GM18520 (cell line): Measurements from ENCODE around the gene ZNF500.
"Not testable (repeated sequence)": the region's sequence is repeated elsewhere in the genome, so short reads cannot be mapped to it uniquely, and the experiment has no call there.

ENCODE experiments used
- ATAC-seq: cut with Tn5 transposase; IDR thresholded peaks from one replicate; pipeline ENCODE4 v1.9.1; 2021; ENCODE audit not compliant: unreplicated experiment

ZNF500 gene

DNA sequence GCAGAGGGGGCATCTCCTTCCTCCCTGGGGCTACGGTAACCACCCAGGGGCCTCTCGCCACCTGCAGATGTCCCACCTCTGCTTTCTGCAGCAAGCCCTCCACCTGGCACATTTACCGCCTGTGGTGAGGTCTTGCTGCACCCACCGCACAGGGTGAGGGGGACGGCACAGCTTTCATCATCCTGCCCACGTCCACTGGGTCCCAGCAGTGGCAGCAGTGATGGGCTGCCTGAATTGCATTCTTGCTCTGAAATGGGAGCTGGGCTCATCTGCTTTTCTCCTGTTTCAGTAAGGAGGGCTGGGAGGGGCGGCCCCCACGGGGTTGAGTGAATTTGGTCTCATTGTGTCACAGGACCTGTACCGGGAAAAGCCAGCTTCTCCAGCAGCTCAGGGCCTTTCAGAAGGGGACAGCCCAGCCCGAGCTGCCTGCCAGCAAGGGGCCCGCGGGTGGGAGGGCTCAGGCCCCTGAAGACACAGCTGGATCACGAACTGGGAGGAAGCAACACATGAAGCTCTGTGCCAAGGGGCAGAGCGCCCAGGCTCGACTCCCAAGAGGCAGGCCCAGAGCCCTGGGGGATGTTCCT lies 19.9 kb downstream of the ZNF500 start:
- no peak for ATAC-seq

- ATAC-seq, result no peak
Measured at GRCh38 chr16:4746215-4746614, 20.7 kb downstream of the ZNF500 start.

DNA sequence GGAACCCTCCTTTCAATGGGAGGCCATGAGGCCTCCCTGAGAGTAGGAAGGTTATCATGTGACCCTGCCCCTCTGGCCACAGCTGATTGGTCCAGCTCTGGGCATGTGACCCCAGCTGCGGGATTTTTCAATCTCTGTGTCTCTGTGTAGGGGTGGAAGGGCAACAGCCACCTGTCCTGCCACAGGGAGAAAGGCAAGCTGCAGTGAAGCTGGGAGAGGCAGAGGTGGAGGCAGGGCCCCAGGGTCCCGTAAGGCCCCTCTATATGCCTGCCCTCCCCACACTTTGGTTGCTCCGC lies 21.7 kb downstream of the ZNF500 start:
- ATAC-seq, result no peak

DNA sequence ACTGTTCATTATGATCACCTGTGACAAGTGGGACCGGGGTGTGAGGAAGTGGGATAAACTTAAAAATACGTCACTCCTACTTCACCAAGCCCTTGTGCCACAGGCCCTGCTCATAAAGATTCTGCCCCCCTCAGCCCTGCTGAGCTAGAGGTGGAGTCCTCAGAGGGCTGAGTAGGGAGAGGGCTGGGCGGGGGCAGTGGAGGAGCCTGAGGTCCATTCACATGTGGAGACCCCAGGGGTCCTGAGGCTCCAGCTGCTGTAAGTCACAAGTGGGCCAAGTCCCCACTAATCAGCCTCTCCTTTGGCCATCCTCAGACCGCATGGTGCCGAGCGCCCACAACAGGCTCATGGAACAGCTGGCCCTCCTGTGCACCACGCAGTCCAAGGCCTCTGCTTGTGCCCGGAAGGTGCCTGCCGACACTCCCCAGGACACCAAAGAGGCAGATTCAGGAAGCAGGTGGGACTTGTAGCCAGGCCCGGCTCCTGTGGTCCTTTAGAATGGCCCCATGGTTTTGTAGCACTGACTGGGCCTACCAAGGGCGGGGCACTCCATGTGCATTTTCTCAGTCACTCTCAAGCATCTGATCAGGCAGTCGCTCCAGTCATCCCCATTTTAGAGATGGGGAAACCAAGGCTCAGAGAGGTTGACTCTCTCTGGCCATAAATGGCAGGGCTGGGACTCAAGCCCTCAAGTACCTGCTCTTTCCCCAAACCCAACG lies 22.2 kb downstream of the ZNF500 start:
- ATAC-seq, result no peak

GRCh38 chr16:4743226-4743878 lies 23.6 kb downstream of the ZNF500 start:
- ATAC-seq, result no peak

DNA sequence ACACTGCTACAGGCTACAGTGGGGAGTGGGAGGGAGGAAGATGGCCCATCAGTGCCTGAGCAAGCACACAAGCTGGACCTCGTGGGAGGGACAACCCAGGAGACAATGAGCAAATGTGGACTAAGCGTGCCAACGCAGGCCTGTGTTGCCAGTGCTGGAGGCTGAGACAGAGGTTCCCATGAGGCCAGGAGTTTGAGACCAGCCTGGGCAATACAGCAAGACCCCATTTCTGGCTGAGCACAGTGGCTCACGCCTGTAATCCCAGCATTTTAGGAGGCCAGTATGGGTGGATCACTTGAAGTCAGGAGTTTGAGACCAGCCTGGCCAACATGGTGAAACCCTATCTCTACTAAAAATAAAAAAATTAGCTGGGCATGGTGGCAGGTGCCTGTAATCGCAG lies 28.6 kb downstream of the ZNF500 start:
- ATAC-seq, result not testable (repeated sequence)

GRCh38 chr16:4737545-4737944 lies 29.4 kb downstream of the ZNF500 start:
- no peak for ATAC-seq

- ATAC-seq, result no peak
Measured at GRCh38 chr16:4736546-4736945, 30.4 kb downstream of the ZNF500 start.

- ATAC-seq, result peak; percentile 17
Measured at GRCh38 chr16:4734730-4735535, 32.0 kb downstream of the ZNF500 start.

DNA sequence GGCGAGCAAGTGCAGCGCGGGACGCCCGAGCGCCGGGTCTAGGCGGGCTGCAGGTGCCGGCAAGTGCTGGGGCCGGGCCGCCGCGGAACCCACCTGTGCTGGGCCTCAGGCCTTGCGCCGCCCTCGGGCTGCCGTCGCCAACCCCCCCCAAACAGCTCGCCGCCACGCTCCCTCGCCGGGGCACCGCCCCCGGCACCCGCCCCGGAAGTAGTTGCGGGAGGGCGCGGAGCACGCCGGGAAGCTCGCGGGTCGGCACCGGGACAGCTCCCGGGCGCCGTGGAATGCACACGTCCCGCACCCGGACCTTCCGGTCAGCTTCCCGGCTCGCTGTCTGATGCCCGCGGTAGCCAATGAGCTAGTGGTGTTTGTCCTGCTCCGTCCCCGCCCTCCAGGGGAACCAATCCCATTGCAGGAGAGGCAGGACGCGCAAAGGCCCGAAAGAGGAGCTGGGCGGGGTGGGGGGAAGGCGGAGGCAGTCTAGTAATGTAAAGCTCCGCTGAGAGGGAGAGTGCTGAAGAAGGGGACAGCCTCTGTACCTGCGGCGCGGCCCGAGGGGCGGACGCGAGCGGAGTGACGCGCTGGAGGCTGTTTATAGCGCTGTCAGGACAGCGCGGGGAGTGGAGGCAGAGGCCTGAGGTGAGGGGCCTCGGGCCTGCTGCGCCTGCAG lies 32.8 kb downstream of the ZNF500 start, which contains the start of the genes ANKS3 and DNAAF8:
TSS of gene ANKS3 (minus strand) at position 209 of the 667 bp plus-strand sequence. CDS start 4,122 bp downstream, outside the sequence.
TSS of gene DNAAF8 (plus strand) at position 475 of the 667 bp plus-strand sequence. CDS start 1,978 bp downstream, outside the sequence.
- ATAC-seq, result peak; percentile 85

DNA sequence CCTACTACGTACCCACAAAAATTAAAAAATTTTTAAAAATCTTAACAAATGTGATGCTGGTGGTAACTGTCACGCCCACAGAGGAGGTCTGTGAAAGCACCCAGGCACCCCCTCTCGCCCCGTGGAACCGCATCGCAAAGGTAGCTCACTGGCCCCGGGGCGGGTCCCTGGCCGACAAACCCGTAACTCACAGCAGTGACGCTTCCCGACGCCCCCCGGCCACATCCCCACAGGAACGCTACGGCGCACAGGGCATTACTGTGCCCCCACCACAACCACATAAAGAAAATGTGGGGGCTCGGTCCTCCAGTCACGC lies 33.3 kb downstream of the ZNF500 start:
- ATAC-seq, result no peak

- ATAC-seq, result no peak
Measured at GRCh38 chr16:4733211-4733742, 33.7 kb downstream of the ZNF500 start.

- ATAC-seq, result no peak
Measured at GRCh38 chr16:4729876-4730275, 37.1 kb downstream of the ZNF500 start.

DNA sequence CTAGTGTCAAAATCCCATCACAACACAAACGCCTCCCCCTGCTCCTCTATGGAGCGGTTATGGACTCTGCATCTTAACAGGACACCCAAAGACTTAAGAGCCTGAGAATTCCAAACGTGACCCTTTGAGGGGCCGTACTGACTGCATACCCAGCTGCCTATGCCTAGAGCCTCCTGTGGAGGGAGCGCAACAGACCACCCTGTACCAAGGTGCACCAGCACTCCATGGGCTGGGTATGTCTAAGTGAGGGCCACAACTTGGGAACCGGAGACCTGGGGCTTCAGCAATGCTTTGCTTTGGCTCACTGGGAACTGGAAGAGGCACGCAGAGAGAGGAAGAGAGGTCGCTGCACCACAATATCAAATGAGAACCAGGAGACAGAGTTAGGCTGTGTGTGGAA lies 38.3 kb downstream of the ZNF500 start:
- no peak for ATAC-seq

GRCh38 chr16:4726616-4727015 lies 40.3 kb downstream of the ZNF500 start:
- ATAC-seq, result no peak

- ATAC-seq, result no peak
Measured at GRCh38 chr16:4724661-4725270, 42.2 kb downstream of the ZNF500 start.

DNA sequence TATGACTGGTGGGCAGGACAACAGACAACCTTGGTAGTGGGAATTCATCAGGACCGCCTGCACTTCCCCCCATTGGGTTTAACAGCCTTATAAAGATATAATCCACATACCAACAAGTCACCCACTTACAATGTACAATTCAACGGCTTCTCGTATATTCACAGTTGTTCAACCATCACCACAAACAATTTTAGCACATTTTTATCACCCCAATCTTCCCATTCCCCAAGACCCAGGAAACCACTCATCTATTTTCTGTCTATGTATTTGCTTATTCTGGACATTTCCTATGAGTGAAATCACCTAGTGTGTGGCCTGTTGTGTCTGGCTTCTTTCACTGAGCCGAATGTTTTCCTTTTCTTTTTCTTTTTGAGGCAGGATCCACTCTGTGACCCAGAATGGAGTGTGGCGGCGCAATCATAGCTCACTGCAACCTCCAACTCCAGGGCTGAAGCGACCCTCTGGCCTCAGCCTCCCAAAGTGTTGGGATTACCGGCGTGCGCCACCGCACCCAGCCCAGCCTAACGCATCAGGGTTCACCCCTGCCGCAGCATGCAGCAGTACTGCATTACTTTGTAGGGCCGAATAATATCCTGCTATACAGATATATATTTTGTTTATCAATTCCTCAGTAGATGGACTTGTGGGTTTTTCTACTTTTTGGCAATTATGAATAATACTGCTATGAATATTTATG lies 43.7 kb downstream of the ZNF500 start:
- no peak for ATAC-seq

DNA sequence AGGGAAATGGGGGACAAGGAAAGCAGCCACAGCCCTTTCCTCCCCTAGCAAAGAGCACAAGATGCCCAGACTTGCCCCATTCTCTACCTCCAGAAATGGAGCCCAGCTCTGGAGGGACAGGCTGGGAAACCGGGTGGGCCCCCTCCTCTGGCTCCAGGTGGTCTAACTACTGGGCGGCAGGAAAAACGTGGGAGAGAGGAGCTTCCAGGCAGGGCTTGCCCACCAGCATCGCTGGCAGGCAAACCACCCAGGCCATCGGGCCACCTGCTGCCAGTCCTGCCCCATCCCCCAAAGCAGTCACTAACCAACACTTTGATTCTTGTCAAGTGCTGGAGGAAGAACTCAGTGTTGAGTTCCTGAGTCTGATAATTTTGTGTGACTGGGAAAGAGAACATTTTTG lies 48.5 kb downstream of the ZNF500 start:
- no peak for ATAC-seq

DNA sequence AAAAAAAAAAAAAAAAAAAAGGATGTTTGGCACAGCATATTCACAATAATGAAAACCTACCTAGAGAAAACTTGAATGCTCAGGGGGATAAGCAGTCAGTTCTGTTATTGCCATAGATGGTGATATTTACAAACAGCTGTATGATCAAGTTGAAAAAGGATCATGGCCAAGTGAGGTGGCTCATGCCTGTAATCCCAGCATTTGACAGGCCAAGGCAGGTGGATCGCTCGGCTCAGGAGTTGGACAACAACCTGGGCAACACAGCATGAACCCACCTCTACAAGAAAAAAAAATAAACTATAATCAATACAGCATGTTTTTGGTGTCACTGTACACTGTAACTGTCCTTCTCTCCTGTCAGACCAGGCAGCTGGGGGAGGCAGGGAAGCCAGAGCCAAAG lies 52.0 kb downstream of the ZNF500 start:
- ATAC-seq, result no peak
